Left cardiac atrium (tissue), 4 donors: ENCODE results near the gene HES6. TPM values are rescaled to one million over a fixed set of nuclear protein-coding genes. Genes with fewer than 3 reads are reported as not detected.

Source experiments
- ATAC-seq, 2 donors: fragments of 200-7000 bp; cut with Tn5 transposase; one replicate each; pipeline ENCODE4 v1.9.1; 2020; ENCODE audit warnings: mild to moderate bottlenecking in 2 of 2, moderate library complexity in 2 of 2
- DNase-seq: peaks from one replicate; pipeline ENCODE4 v3.0.0-alpha.2; 2020
- intact Hi-C, 2 donors: fragments of 100-400 bp; cut with DNase I; formaldehyde crosslinking; loops; one replicate each; pipeline versions ENCODE4 v1.14.1 to v1.15.1; 2022 to 2023
- total RNA-seq, 2 donors: library from RNA; stranded (reverse); fragmentation: NEBNext Ultra II Directional; extraction: Animal tissue kit (Norgen Biotek cat#: 25700); gene quantifications; one replicate each; pipeline ENCODE4 v1.2.1, GENCODE V29; 2021
- donor health status: DM: no; HTN: yes; CAD: no.
- donor health status: DM: no; HTN: yes; CAD: no; lungs with severe emphysema.
- donor health status: DM: yes; HTN: yes; CAD: no.
- donor health status: Dilated cardiomyopathy.

Gene HES6
- total RNA-seq, 2 donors from 2014 or later = 3.8 to 4.3 TPM

GRCh38 chr2:238241970-238242369 is 2.1 kb upstream of the HES6 start:
- ATAC-seq (no peak), DNase-seq (no peak)
- intact Hi-C loops = no loop called here

GRCh38 chr2:238240757-238241711 is 1.2 kb upstream of the HES6 start:
- peak; percentile 61 to 65 for ATAC-seq
- peak; percentile 78 for DNase-seq
- intact Hi-C loops = no loop called here

- DNase-seq (peak; percentile 47), ATAC-seq (peak in 1 of 2 donors; percentile 1)
- intact Hi-C loops = no loop called here
Measured at GRCh38 chr2:238239543-238239862, 335 bp downstream of the HES6 start.

GRCh38 chr2:238238766-238239542 is 884 bp downstream of the HES6 start:
- ATAC-seq (no peak), DNase-seq (no peak)
- intact Hi-C loops = no loop called here

- intact Hi-C loops = no loop called here
- DNase-seq (no peak), ATAC-seq (no peak)
Measured at GRCh38 chr2:238238311-238238765, 1.5 kb downstream of the HES6 start.

- ATAC-seq (no peak), DNase-seq (no peak)
- intact Hi-C loops = no loop called here
Measured at GRCh38 chr2:238237431-238238135, 2.3 kb downstream of the HES6 start.

- intact Hi-C loops = no loop called here
- no peak for DNase-seq
- no peak for ATAC-seq
Measured at GRCh38 chr2:238236571-238236970, 3.3 kb downstream of the HES6 start.

- ATAC-seq = no peak
- intact Hi-C loops = no loop called here
- DNase-seq = no peak
Measured at GRCh38 chr2:238235856-238236255, 4.0 kb downstream of the HES6 start.

GRCh38 chr2:238235331-238235732 is 4.5 kb downstream of the HES6 start:
- DNase-seq (no peak), ATAC-seq (no peak)
- intact Hi-C loops = no loop called here

GRCh38 chr2:238233625-238234024 is 6.2 kb downstream of the HES6 start:
- DNase-seq = no peak
- intact Hi-C loops = no loop called here
- ATAC-seq = no peak

- intact Hi-C loops = no loop called here
- no peak for ATAC-seq
- DNase-seq = no peak
Measured at GRCh38 chr2:238231809-238232208, 8.0 kb downstream of the HES6 start.

- peak; percentile 82 for DNase-seq
- intact Hi-C loops = no loop called here
- peak; percentile 82 to 87 for ATAC-seq
Measured at GRCh38 chr2:238231251-238231793, 8.5 kb downstream of the HES6 start.

GRCh38 chr2:238230699-238231098 is 9.1 kb downstream of the HES6 start:
- DNase-seq (no peak), ATAC-seq (no peak)
- intact Hi-C loops = no loop called here

GRCh38 chr2:238228700-238229099 is 11.1 kb downstream of the HES6 start:
- DNase-seq (no peak), ATAC-seq (no peak)
- intact Hi-C loops = no loop called here

GRCh38 chr2:238227587-238228032 is 12.2 kb downstream of the HES6 start:
- intact Hi-C loops = no loop called here
- ATAC-seq (no peak), DNase-seq (no peak)

- intact Hi-C loops = no loop called here
- DNase-seq = no peak
- ATAC-seq = no peak
Measured at GRCh38 chr2:238226698-238227586, 12.9 kb downstream of the HES6 start.

GRCh38 chr2:238225911-238226697 is 13.7 kb downstream of the HES6 start:
- peak; percentile 28 to 65 for ATAC-seq
- DNase-seq = no peak
- intact Hi-C loops = no loop called here

GRCh38 chr2:238225121-238225520 is 14.7 kb downstream of the HES6 start:
- DNase-seq (no peak), ATAC-seq (no peak)
- intact Hi-C loops = no loop called here
